ENCODE results near the gene CTSZ. TPM values are rescaled to one million over a fixed set of nuclear protein-coding genes. Genes with fewer than 3 reads are reported as not detected.

Gene CTSZ
- total and polyA plus RNA-seq, 2 of the 8 experiments (the other 6 are each of a cell fraction or from before 2014, with no cell fraction given), result 32.8 to 34.0 TPM

DNA sequence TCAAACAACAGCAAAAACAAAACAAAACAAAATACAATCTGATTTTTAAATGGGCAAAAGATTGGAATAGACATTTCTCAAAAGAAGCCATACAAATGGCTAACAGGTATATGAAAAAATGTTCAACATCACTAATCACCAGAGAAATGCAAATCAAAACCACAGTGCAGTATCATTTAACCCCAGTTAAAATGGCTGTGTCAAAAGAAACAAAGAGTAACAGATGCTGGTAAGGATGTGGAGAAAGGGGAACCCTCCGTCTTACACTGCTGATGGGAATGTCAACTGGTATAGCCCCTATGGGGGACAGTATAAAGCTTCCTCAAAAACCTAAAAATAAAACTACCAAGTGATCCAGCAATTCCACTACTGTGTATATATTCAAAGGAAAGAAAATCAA lies 36.9 kb downstream of the CTSZ start:
- H2BK120ac ChIP-seq (replicated peaks; ENCODE audit: low read depth, low read length), result no peak overlapping the region
- DNase-seq (ENCODE audit: low read depth in 1 of 2, low spot score in 2 of 2) (no peak), FAIRE-seq (no peak)
- H4K91ac ChIP-seq (replicated peaks; ENCODE audit: insufficient read length, low read length), result no peak overlapping the region
- 71% methylated on average over 1 of the region's 1 CpG; no CpG with 5 or more reads in 1 of the 2 experiments for WGBS, 2 experiments (ENCODE audit: extremely low coverage in 1 of 2, insufficient coverage in 1 of 2, insufficient read length in 1 of 2, insufficient replicate concordance in 2 of 2, low coverage in 1 of 2, low lambda C conversion rate in 2 of 2, missing lambda C conversion rate in 1 of 2)
- H2BK12ac ChIP-seq (ENCODE audit: low read depth, low read length), result no peak overlapping the region
- H3K9me3 ChIP-seq (ENCODE audit: insufficient read depth in 2 of 2, low read depth in 1 of 2, low read length in 1 of 2), result no peaks in the 10 kb centered on the region
- H3K23me2 ChIP-seq (ENCODE audit: low read depth, low read length), result no peaks in the 10 kb centered on the region
- no peak overlapping the region for H4K8ac ChIP-seq (ENCODE audit: extremely low read depth, insufficient read depth, low read length)
- no peaks in the 10 kb centered on the region for H3K79me1 ChIP-seq (ENCODE audit: low read depth, low read length)
- no peak overlapping the region for H2AFZ ChIP-seq (ENCODE audit: low read length)
- no peak overlapping the region for H4K5ac ChIP-seq (ENCODE audit: insufficient read length, low read depth, low read length)
- H4K20me1 ChIP-seq (replicated peaks in 1 of 2; ENCODE audit: control insufficient read depth in 1 of 2, insufficient read depth in 2 of 2, low read length in 2 of 2), result no peaks in the 10 kb centered on the region
- no peak overlapping the region for H3K4me2 ChIP-seq (ENCODE audit: insufficient read depth in 1 of 2, low read depth in 2 of 2, low read length in 2 of 2)
- no peaks in the 10 kb centered on the region for H3K36me3 ChIP-seq (ENCODE audit: control insufficient read depth in 2 of 4, insufficient read depth in 4 of 4, low read length in 3 of 4)
- H3K27me3 ChIP-seq (replicated peaks in 1 of 4; ENCODE audit: control insufficient read depth in 3 of 4, extremely low read depth in 1 of 4, insufficient read depth in 3 of 4, low read length in 3 of 4), result no peaks in the 10 kb centered on the region; a peak in 1 of 7 replicates
- H3K9ac ChIP-seq (replicated peaks in 1 of 4; ENCODE audit: extremely low read depth in 1 of 4, low read depth in 3 of 4, low read length in 3 of 4), result no peak overlapping the region
- no peak overlapping the region for H3K27ac ChIP-seq (ENCODE audit: low read depth, low read length)
- no peaks in the 10 kb centered on the region for H3K79me2 ChIP-seq (ENCODE audit: control insufficient read depth in 1 of 2, insufficient read depth in 2 of 2, low read length in 2 of 2)
- no peak overlapping the region for H2AK5ac ChIP-seq (ENCODE audit: low read depth, low read length)
- H2BK5ac ChIP-seq (ENCODE audit: low read depth, low read length), result no peak overlapping the region
- no peak overlapping the region for H2BK15ac ChIP-seq (ENCODE audit: low read length)
- H3K23ac ChIP-seq (ENCODE audit: insufficient read length), result no peak overlapping the region
- H2BK20ac ChIP-seq (ENCODE audit: low read length), result no peak overlapping the region
- no peak overlapping the region for H3K18ac ChIP-seq (ENCODE audit: extremely low read depth, low read length)
- no peak overlapping the region for H3K14ac ChIP-seq (ENCODE audit: insufficient read length)
- no peak overlapping the region for H3K4ac ChIP-seq (replicated peaks; ENCODE audit: insufficient read length, low read depth, low read length)
- ChIA-PET CTCF (ENCODE audit: partially characterized antibody) (no interaction called here), POLR2A (ENCODE audit: partially characterized antibody) (interaction anchor here (0.6 to 1.1 kb wide), 2 partner anchors 62 to 72 kb away, joined by 3 to 5 read pairs; no protein-coding TSS in a partner anchor)
- no peak overlapping the region for H3K4me3 ChIP-seq (ENCODE audit: extremely low read depth in 1 of 4, insufficient read depth in 2 of 4, low read depth in 3 of 4, low read length in 4 of 4)
- H3K56ac ChIP-seq (replicated peaks; ENCODE audit: insufficient read length, low read depth, low read length), result no peak overlapping the region
- H3K4me1 ChIP-seq (replicated peaks in 1 of 4; ENCODE audit: control insufficient read depth in 3 of 4, insufficient read depth in 4 of 4, low read length in 3 of 4), result peaks cover 0 to 7% (median 0%) of the 10 kb centered on the region in 4 experiments; a peak in 2 of 7 replicates
- no peak for TF ChIP-seq EZH2 (IDR thresholded peaks at IDR 0.05; ENCODE audit: low read depth, low read length, severe bottlenecking)
- no peak for TF ChIP-seq SP2 (IDR thresholded peaks at IDR 0.05; ENCODE audit: low read length)
- no peak for TF ChIP-seq RBBP5 (IDR thresholded peaks at IDR 0.05; ENCODE audit: borderline replicate concordance, low read depth, low read length)
- TF ChIP-seq ASH2L (IDR thresholded peaks at IDR 0.05; ENCODE audit: low read length), result no peak
- no peak for TF ChIP-seq FOSL1 (IDR thresholded peaks at IDR 0.05; ENCODE audit: insufficient read depth, low read depth, low read length)
- TF ChIP-seq CBX5 (IDR thresholded peaks at IDR 0.05; ENCODE audit: low read depth, low read length), result no peak
- no peak for TF ChIP-seq KDM4A (IDR thresholded peaks at IDR 0.05; ENCODE audit: low read depth, low read length, severe bottlenecking)
- TF ChIP-seq TEAD4 (IDR thresholded peaks at IDR 0.05; ENCODE audit: low read depth, low read length), result no peak
- no peak for TF ChIP-seq TAF7 (optimal IDR thresholded peaks at IDR 0.05; ENCODE audit: borderline replicate concordance, low read depth, low read length)
- TF ChIP-seq RFX5 (IDR thresholded peaks at IDR 0.05; ENCODE audit: borderline replicate concordance, low read depth, low read length), result no peak
- TF ChIP-seq SP1 (IDR thresholded peaks at IDR 0.05; ENCODE audit: low read depth, low read length), result no peak
- no peak for TF ChIP-seq KDM1A (IDR thresholded peaks at IDR 0.05; ENCODE audit: borderline replicate concordance, low read length)

Data from H1 (cell line).